Fibroblast of the aortic adventitia (primary cell): ENCODE data around the gene CUL5. TPM values are rescaled to one million over a fixed set of nuclear protein-coding genes. Genes with fewer than 3 reads are reported as not detected.
"Not testable (repeated sequence)": the region's sequence is repeated elsewhere in the genome, so short reads cannot be mapped to it uniquely, and the experiment has no call there.

Source experiments
- DNase-seq: peaks from one replicate; pipeline ENCODE4 v3.0.0-alpha.2; 2010; ENCODE audit warnings: low read depth
- H3K4me3 ChIP-seq: 2 replicates; pipeline ENCODE4 v1.5.1; 2011; ENCODE audit warnings: low read depth, mild to moderate bottlenecking, control low read depth, low read length, moderate library complexity
- CTCF ChIP-seq: IDR thresholded peaks from 2 replicates; pipeline ENCODE4 v1.5.1; 2011; ENCODE audit warnings: mild to moderate bottlenecking, low read length, control low read depth, inconsistent platforms; ENCODE audit not compliant: insufficient read depth
- total RNA-seq: library from RNA; depleted of rRNA; stranded (reverse); fragments of >200 nt; gene quantifications from 2 replicates; pipeline ENCODE4 v1.2.3, GENCODE V29; 2012; ENCODE audit warnings: low replicate concordance

CUL5 gene
- total RNA-seq, 1 donor: 39.1 TPM

GRCh38 chr11:108101090-108101775 lies 92.5 kb downstream of the CUL5 start:
- no peak overlapping the region for H3K4me3 ChIP-seq
- no peak for TF ChIP-seq CTCF
- no peak for DNase-seq

GRCh38 chr11:108111126-108111525 lies 102.4 kb downstream of the CUL5 start:
- no peak for DNase-seq
- TF ChIP-seq CTCF: no peak

GRCh38 chr11:108112057-108112456 lies 103.4 kb downstream of the CUL5 start:
- DNase-seq: no peak
- TF ChIP-seq CTCF: no peak
- no peak overlapping the region for H3K4me3 ChIP-seq

More at GRCh38 chr11:108111126-108111525, 102.4 kb downstream of the CUL5 start:
- H3K4me3 ChIP-seq: no peak overlapping the region

GRCh38 chr11:108115500-108116140 lies 106.9 kb downstream of the CUL5 start:
- DNase-seq: peak; percentile 95
- H3K4me3 ChIP-seq: no peak overlapping the region
- no peak for TF ChIP-seq CTCF

GRCh38 chr11:108117746-108118371 lies 109.2 kb downstream of the CUL5 start:
- peak; percentile 82 for DNase-seq
- TF ChIP-seq CTCF: peak; percentile 62

GRCh38 chr11:108120936-108121273 lies 112.2 kb downstream of the CUL5 start:
- not testable (repeated sequence) for DNase-seq
- H3K4me3 ChIP-seq: peak overlapping the region; percentile 84

More at GRCh38 chr11:108117746-108118371, 109.2 kb downstream of the CUL5 start:
- H3K4me3 ChIP-seq: no peak overlapping the region
